Stimulated activated naive B cell treated with anti-CD40 and anti-IgM and Interleukin-4, amounts not matched to agents 10 μg/mL and 1 μg/mL and 100 μg/mL, for 72 hours (primary cell): ENCODE results near the gene CSPG5.
A peak's percentile ranks its signal among the peaks of the same experiment; 100 is the strongest.

Source experiments
- ATAC-seq, 2 donors: fragments of 150-1000 bp; cut with Tn5 transposase; replicated peaks; 2 replicates each; pipeline ENCODE4 v1.10.0; 2021; ENCODE audit warnings: moderate library complexity in 1 of 2
- DNase-seq: peaks from one replicate; pipeline ENCODE4 v3.0.0; 2021
- H3K27ac Mint-ChIP-seq: one replicate; pipeline ENCODE4 v1.8.0; 2022; ENCODE audit warnings: mild to moderate bottlenecking, mixed read lengths
- H3K27me3 Mint-ChIP-seq, 2 donors: one replicate each; pipeline ENCODE4 v1.8.0; 2022; ENCODE audit warnings: mixed read lengths in 2 of 2
- H3K36me3 Mint-ChIP-seq, 2 donors: one replicate each; pipeline ENCODE4 v1.8.0; 2022; ENCODE audit warnings: mixed read lengths in 2 of 2, mild to moderate bottlenecking in 1 of 2
- H3K4me1 Mint-ChIP-seq, 2 donors: one replicate each; pipeline ENCODE4 v1.8.0; 2022; ENCODE audit warnings: mixed read lengths in 2 of 2, mild to moderate bottlenecking in 1 of 2
- H3K4me3 Mint-ChIP-seq, 2 donors: one replicate each; pipeline ENCODE4 v1.8.0; 2022; ENCODE audit warnings: mild to moderate bottlenecking in 2 of 2, mixed read lengths in 2 of 2, moderate library complexity in 1 of 2
- H3K9me3 Mint-ChIP-seq, 2 donors: one replicate each; pipeline ENCODE4 v1.8.0; 2022; ENCODE audit warnings: mixed read lengths in 2 of 2, mild to moderate bottlenecking in 1 of 2

CSPG5 gene

GRCh38 chr3:47512416-47513124 lies 66.1 kb downstream of the CSPG5 start:
- ATAC-seq (peak; percentile 26 to 28), DNase-seq (no peak)
- H3K27ac Mint-ChIP-seq = peak overlapping the region; percentile 99
- no peaks in the 10 kb centered on the region for H3K27me3 Mint-ChIP-seq
- peaks cover 12 to 16% of the 10 kb centered on the region in 2 donors for H3K4me1 Mint-ChIP-seq
- H3K4me3 Mint-ChIP-seq = peak overlapping the region; percentile 89 to 94
- H3K36me3 Mint-ChIP-seq = peaks cover 12 to 18% of the 10 kb centered on the region in 2 donors
- no peaks in the 10 kb centered on the region for H3K9me3 Mint-ChIP-seq
